Urinary bladder (tissue), 4 donors: Measurements from ENCODE around the gene HMCN1. TPM values are rescaled to one million over a fixed set of nuclear protein-coding genes. Genes with fewer than 3 reads are reported as not detected.

ENCODE experiments used
- DNase-seq: peaks from one replicate; pipeline ENCODE4 v3.0.0-alpha.2; 2015; ENCODE audit errors: extremely low spot score
- H3K27ac ChIP-seq: one replicate; pipeline ENCODE4 v1.5.1; 2013; ENCODE audit warnings: low read depth, mild to moderate bottlenecking, moderate library complexity
- H3K36me3 ChIP-seq: one replicate; pipeline ENCODE4 v1.6.1; 2013; ENCODE audit warnings: mild to moderate bottlenecking, moderate library complexity; ENCODE audit not compliant: insufficient read depth
- H3K4me1 ChIP-seq: one replicate; pipeline ENCODE4 v1.6.1; 2013; ENCODE audit warnings: mild to moderate bottlenecking, moderate library complexity; ENCODE audit not compliant: insufficient read depth
- H3K4me3 ChIP-seq: one replicate; pipeline ENCODE4 v1.5.1; 2013; ENCODE audit warnings: low read depth, low read length
- WGBS: extraction: QIAGEN DNeasy Blood & Tissue Kit; methylation state at CpG from one replicate; pipeline ENCODE4 v1.1.7; 2013; 5-methylcytosine and 5-hydroxymethylcytosine counted together
- polyA plus RNA-seq: library from polyadenylated mRNA; stranded (reverse); fragments of 200-250 nt; gene quantifications from one replicate; pipeline ENCODE4 v1.2.3, GENCODE V29; 2013
- total RNA-seq: library from RNA; depleted of rRNA; stranded (reverse); fragments of >200 nt; gene quantifications from one replicate; pipeline ENCODE4 v1.2.3, GENCODE V29; 2014
- donor health status: healthy with polysubstance abuse.
- donor health status: healthy.

The HMCN1 gene
- total RNA-seq = 36.9 TPM
- polyA plus RNA-seq = 2.5 TPM

DNA sequence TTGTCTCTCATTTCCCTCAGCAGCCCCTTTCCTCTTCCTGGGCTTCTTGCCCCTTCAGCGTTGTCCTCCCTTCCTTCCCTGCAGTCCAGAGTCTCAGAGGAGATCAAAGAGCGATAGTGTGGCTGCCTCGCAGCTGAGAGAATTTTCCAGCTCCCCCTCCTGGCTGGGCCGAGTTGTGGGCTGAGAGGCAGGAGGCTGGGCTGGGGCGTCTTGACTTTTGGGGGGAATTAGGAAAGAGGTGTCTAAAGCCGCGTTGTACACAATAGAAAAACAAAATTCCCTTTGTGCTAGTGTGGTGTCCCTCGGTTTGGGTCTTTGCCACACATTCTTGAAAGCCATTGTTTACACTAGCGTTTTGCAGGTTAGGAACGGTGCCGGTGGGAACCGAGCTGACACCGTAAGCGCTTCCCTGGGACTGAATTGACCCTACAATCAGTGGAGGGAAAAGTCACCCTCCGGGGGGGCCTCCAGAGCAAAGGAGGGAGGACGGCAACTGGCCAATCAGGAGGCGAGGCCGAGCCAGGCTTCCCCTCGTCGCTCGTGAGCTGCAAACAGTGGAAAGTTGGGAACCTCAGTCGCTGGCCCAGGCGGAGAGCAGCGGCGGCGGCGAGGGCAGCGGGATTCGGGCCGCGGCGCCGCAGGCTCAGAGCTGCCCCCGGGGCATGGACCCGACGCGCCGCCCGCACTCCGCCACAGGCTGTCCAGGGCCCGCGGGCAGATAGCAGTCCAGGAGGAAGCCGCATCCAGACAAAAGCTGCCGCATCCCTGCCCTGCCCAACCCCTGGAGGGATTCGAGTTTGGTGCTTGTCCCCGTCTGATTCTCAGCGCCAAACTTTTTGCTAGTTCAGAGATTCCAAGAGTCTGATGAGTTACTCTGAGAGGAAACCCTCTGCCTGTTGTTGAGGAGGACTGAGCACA lies at the start of gene HMCN1:
Gene HMCN1 (plus strand): TSS at position 574 of the 918 bp plus-strand sequence. CDS start 389 bp downstream, outside the sequence.
- under 1% methylated on average over 47 of the region's 47 CpGs for WGBS
- no peaks in the 10 kb centered on the region for H3K36me3 ChIP-seq
- H3K4me3 ChIP-seq = peak within 1 kb of the TSS; percentile 33
- DNase-seq = no peak
- no peaks in the 10 kb centered on the region for H3K4me1 ChIP-seq
- H3K27ac ChIP-seq = no peak within 1 kb of the TSS

DNA sequence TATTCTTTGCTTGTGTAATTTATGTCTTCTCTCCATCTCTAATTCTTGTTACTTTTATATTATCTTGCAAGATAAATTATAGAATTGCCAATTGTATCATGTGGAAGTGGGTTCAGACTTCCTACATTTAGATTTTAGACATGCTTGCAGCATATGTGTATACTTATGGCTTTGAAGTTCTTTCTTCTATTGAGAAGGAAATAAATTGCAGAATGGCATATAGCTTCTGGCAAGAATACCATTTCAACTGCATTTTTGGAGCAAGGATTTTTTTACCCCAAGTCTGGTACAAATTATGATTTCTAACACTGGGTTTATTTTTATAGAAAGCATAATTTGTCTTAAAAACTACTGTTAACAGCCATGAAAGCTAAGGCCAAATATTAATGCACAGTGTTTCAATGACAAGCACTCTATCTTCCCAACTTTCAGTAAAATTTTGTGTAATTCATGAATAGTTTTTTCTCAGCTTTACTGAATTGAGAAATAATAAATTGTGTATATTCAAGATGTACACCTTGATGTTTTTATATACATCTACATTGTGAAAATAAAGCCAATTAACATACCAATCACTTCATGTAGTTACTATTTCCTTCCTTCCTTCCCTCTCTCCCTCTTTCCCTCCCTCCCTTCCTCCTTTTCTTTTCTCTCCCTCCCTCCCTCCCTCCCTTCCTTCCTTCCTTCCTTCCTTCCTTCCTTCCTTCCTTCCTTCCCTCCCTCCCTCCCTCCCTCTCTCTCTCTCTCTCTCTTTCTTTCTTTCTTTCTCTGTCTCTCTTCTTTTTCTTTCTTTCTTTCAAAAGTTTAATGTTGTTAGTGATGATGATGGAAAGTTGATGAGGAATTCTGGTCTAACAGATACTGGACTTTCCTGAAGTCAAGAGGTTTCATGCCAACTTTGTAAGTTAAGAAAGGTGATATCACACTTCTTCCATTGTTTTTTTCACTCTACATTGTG lies 47.1 kb upstream of the HMCN1 start:
- DNase-seq = no peak
- no peak overlapping the region for H3K27ac ChIP-seq
- no peaks in the 10 kb centered on the region for H3K36me3 ChIP-seq
- H3K4me3 ChIP-seq = no peak overlapping the region
- H3K4me1 ChIP-seq = no peaks in the 10 kb centered on the region

DNA sequence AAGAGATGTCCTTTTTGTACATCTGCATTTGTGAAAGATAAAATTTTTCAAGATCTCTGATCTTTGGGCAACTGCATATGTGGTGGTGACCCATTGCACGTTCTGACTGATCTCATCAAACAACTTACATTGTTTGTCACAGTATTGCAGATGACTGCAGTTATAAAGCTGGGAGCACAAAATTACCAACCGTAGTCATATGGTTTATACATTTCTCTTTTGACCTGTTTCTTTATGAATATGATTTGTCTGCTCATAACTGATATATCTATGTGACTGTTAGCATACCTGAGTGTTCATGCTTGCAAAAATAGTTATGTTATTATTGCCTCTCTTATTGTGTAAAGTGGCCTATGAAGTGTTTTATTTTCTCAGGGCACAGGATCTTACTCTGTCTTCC lies 43.7 kb upstream of the HMCN1 start:
- DNase-seq = no peak
- Histone ChIP-seq H3K36me3 (no peaks in the 10 kb centered on the region), H3K27ac (no peak overlapping the region), H3K4me1 (no peaks in the 10 kb centered on the region), H3K4me3 (no peak overlapping the region)
- WGBS = 87% methylated on average over 2 of the region's 2 CpGs

DNA sequence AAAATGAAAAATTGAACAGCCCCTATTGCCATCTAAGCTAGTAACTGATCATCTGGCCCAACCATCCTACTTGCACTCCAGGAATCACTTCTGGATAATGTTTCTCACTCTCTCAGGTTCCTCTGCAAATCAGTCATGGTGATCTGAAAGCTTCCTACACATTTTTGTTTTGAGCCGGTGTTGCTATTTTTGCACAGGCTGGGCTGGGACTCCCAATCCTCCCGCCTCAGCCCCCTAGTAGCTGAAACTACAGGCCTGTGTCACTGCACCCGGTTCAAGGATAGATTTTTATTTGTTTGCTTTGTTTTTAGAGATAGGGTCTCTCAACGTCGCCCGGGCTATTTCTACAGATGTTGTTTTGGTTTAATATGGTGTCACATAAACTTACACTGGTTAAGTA lies 40.5 kb upstream of the HMCN1 start:
- no peak overlapping the region for H3K4me3 ChIP-seq
- no peak overlapping the region for H3K27ac ChIP-seq
- no peaks in the 10 kb centered on the region for H3K4me1 ChIP-seq
- 57% methylated on average over 6 of the region's 6 CpGs for WGBS
- DNase-seq = no peak
- H3K36me3 ChIP-seq = no peaks in the 10 kb centered on the region

DNA sequence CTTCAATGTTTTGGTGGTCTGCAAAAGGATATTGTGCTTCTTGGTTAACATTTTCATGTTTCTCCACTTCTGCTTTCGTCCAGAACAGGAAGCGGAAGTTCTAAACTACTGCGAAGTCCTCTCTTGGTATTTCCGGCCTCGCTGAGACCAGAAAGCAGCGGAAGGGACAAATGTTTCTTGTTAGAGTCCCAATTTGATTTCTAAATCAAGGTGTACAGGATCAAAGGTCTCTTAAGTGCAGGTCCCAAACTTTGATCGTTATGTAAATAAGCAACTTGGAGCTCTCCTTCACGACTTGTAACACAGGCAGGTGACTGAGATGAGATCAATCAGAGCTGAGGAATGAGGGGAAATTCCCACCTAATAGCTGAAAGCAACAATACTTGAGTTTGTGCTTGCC lies 40.1 kb upstream of the HMCN1 start:
- 48% methylated on average over 8 of the region's 8 CpGs for WGBS
- Histone ChIP-seq H3K4me1 (no peaks in the 10 kb centered on the region), H3K27ac (no peak overlapping the region), H3K36me3 (no peaks in the 10 kb centered on the region), H3K4me3 (no peak overlapping the region)
- DNase-seq = no peak

GRCh38 chr1:185695299-185695698 lies 38.9 kb upstream of the HMCN1 start:
- Histone ChIP-seq H3K27ac (no peak overlapping the region), H3K36me3 (no peaks in the 10 kb centered on the region), H3K4me1 (no peaks in the 10 kb centered on the region), H3K4me3 (no peak overlapping the region)
- DNase-seq = no peak

DNA sequence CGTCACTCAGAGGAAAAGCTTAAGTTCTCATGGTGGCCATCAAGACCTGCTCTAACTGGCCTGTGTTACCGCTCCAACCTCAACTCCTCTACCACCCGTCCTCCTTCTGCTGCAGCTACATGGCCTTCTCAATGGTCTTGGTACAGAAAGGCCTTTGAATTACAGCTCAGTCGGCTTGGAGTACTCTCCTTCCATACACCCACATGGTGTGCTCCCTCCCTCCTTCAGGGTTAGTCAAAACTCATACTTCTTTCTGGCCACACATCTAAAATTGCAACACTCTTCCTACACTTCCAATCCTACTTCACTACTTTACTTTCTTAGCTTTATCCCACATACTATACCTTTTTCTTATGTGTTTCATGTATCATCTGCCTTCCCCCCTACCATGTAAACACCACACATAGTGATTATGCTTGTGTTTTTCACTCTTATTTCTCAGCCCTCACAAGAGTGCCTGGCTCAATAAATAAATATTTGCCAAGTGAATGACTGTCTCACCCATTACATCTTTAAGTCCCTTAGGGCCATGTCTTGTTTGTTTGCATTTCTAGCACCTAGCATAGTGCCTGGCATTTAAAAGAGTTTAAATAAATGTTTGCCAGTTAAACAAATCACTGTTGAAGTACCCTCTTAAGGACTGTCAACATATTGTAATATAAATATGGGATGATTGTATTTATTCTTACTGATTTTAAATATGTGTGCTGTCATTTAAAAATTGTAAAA lies 37.6 kb upstream of the HMCN1 start:
- Histone ChIP-seq H3K4me3 (no peak overlapping the region), H3K36me3 (no peaks in the 10 kb centered on the region), H3K27ac (no peak overlapping the region), H3K4me1 (no peaks in the 10 kb centered on the region)
- DNase-seq = no peak
- WGBS = 91% methylated on average over 4 of the region's 4 CpGs

DNA sequence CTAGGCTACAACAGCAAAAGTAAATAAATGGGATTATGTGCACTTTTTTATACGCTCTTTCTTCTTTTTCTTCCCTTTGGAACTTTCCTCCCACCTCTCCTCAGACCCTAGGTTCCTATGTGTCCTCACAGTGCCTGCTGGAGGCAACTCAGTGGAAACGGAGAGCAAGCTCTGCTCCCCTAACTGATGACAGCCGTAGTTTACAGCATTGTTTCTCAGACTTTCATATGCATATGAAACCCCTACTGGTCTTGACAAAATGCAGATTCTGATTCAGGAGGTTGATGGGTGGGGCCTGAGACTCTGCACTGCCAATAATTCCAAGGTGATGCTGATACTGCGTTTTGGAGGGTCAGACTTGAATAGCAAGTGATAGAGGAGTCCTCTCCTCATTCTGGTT lies 34.3 kb upstream of the HMCN1 start:
- Histone ChIP-seq H3K4me1 (no peaks in the 10 kb centered on the region), H3K36me3 (no peaks in the 10 kb centered on the region), H3K4me3 (no peak overlapping the region), H3K27ac (no peak overlapping the region)
- WGBS = 66% methylated on average over 4 of the region's 4 CpGs
- DNase-seq = no peak

DNA sequence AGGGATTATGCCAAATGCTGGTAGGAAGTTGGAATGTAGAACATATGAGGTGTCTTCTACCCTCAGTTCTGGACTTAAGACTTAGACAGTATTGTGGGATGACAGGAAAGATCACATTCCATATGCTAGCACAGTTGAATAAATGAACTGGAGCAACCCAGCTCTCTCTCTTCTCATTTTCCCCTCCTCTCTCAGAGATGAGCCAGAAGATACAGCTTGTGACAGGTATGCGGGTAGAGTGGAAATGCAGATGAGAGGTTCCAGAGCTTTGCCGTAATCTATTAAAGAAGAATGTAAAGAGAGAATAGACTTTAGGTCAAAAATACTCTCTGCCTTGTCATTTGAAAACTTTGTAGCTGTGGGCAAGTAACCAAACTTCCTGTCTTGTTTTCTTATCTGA lies 32.5 kb upstream of the HMCN1 start:
- no peak for DNase-seq
- Histone ChIP-seq H3K36me3 (no peaks in the 10 kb centered on the region), H3K27ac (no peak overlapping the region), H3K4me3 (no peak overlapping the region), H3K4me1 (no peaks in the 10 kb centered on the region)
- 73% methylated on average over 2 of the region's 2 CpGs for WGBS

DNA sequence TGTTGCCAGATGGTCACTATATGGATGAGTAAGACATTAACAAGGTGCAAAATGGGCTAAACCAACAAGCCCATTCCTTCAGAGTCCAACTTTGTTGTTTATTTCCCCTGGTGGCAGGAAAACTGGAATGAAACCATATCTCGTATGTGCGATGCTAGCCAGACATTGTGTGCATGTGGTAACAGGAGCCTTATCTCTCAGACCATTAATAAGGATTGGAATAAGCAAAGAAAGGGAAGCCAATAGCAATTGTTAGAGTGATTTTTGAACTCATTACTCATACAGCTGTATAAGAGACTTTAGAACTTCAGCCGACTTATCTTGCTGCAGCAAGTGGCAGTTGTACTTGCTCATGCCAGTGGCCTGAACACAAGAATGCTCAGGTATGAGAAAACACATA lies 30.0 kb upstream of the HMCN1 start:
- no peaks in the 10 kb centered on the region for H3K4me1 ChIP-seq
- H3K36me3 ChIP-seq = no peaks in the 10 kb centered on the region
- no peak overlapping the region for H3K27ac ChIP-seq
- no peak overlapping the region for H3K4me3 ChIP-seq
- 59% methylated on average over 3 of the region's 3 CpGs for WGBS
- no peak for DNase-seq

GRCh38 chr1:185716095-185716494 lies 18.1 kb upstream of the HMCN1 start:
- WGBS = 62% methylated on average over 3 of the region's 3 CpGs
- no peaks in the 10 kb centered on the region for H3K4me1 ChIP-seq
- no peak for DNase-seq
- no peak overlapping the region for H3K4me3 ChIP-seq
- no peak overlapping the region for H3K27ac ChIP-seq
- no peaks in the 10 kb centered on the region for H3K36me3 ChIP-seq

DNA sequence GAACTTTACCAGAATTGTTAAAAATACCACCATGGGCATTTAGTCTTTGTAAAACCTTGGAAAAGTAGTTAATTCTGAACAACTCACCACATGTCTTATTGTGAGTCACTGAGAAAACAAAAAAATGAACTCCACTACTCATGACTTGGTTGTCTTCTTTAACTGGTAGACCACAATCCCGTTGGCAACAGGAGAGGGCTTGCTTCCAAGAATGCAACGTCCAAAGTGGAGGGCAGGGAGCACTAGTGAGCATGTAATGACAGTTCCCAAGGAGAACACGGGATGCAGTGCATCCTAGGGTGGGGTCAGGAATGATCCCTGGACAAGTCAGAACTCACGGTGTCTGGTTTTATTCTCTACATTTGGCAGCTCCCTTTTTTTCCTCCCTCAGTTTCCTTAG lies 15.2 kb upstream of the HMCN1 start:
- Histone ChIP-seq H3K36me3 (no peaks in the 10 kb centered on the region), H3K27ac (no peak overlapping the region), H3K4me1 (no peaks in the 10 kb centered on the region), H3K4me3 (no peak overlapping the region)
- 21% methylated on average over 4 of the region's 4 CpGs for WGBS
- no peak for DNase-seq

GRCh38 chr1:185720633-185721272 lies 13.4 kb upstream of the HMCN1 start:
- no peak for DNase-seq
- no peak overlapping the region for H3K4me3 ChIP-seq
- no peaks in the 10 kb centered on the region for H3K36me3 ChIP-seq
- no peaks in the 10 kb centered on the region for H3K4me1 ChIP-seq
- WGBS = 10% methylated on average over 2 of the region's 2 CpGs
- no peak overlapping the region for H3K27ac ChIP-seq
